GM10248 (cell line): ENCODE measurements around the gene UBR4.

Experiments
- CTCF ChIA-PET: fragments of 300-600 bp; sonication (Branson Sonifier 250); formaldehyde crosslinking; extraction: SDS; loops from one replicate; lab custom pipeline; 2021; ENCODE audit warnings: antibody characterized with exemption; lab: Yijun Ruan, JAX
- POLR2A ChIA-PET: fragments of 350-650 bp; sonication (Branson Sonifier 250); formaldehyde crosslinking; extraction: SDS; loops from one replicate; lab custom pipeline; 2020; ENCODE audit warnings: antibody characterized with exemption; lab: Yijun Ruan, JAX
- DNase-seq: peaks from one replicate; pipeline ENCODE4 v3.0.0; 2012; ENCODE audit errors: extremely low spot score
- TF ChIP-seq, protein P1 (sequence below): IDR thresholded peaks from 2 replicates; pipeline ENCODE4 v1.5.1; 2012; ENCODE audit warnings: mild to moderate bottlenecking, low read depth; ENCODE audit errors: extremely low read depth, missing control alignments, control extremely low read depth

The UBR4 gene

DNA sequence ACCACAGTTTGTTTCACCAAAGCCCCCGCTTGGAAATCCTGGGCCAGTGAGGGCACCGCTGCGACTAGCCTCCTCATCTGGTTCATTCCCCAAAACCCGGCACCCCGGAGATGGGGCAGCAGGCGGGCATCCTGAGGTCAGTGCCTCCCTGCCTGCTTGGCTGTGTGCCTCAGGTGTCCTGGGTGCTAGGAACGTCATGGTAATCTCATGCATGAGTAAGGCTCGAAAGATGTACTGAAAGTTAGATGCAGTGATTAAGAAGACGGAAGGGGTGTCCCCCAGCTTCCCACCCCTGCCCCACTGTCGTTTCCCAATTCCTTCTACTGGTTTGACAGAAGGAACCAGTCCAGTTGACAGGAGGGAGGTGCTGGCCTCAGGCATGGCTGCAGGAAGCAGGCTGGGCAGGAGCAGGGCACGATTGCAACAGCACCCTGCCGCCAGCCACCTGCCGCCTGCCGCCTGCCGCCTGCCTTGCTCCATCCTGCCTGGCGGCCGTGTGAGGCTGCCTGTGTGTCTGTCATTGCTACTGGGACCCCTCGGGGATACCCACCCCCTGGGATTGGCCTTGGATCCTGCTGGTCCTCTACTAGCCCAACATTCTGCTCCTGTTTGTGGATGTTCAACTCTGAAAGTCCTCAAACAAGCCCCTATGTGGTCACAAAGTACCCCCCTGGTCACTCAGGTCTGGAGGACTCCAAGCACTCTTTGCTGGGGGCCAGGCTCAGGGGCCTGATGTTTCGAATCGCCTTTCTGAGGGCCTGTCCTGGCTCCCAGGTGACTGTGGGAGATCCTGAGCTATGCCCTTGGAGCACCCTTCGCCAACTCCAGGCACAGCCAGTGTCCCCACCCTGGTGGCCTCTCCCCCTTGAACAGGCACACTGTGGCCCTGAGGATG, 180.6 kb downstream of the UBR4 start:
- no peak for DNase-seq
- POLR2A ChIA-PET, result no interaction called here
- CTCF ChIA-PET, result no interaction called here
- TF ChIP-seq, protein P1, sequence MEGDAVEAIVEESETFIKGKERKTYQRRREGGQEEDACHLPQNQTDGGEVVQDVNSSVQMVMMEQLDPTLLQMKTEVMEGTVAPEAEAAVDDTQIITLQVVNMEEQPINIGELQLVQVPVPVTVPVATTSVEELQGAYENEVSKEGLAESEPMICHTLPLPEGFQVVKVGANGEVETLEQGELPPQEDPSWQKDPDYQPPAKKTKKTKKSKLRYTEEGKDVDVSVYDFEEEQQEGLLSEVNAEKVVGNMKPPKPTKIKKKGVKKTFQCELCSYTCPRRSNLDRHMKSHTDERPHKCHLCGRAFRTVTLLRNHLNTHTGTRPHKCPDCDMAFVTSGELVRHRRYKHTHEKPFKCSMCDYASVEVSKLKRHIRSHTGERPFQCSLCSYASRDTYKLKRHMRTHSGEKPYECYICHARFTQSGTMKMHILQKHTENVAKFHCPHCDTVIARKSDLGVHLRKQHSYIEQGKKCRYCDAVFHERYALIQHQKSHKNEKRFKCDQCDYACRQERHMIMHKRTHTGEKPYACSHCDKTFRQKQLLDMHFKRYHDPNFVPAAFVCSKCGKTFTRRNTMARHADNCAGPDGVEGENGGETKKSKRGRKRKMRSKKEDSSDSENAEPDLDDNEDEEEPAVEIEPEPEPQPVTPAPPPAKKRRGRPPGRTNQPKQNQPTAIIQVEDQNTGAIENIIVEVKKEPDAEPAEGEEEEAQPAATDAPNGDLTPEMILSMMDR, result no peak

GRCh38 chr1:19028546-19029129, 181.4 kb downstream of the UBR4 start:
- DNase-seq, result no peak
- TF ChIP-seq, protein P1, result no peak
- ChIA-PET POLR2A (no interaction called here), CTCF (no interaction called here)

GRCh38 chr1:19028110-19028509, 182.0 kb downstream of the UBR4 start:
- ChIA-PET POLR2A (interaction anchor here (0.5 kb wide), 1 partner anchor 71 kb away, joined by 3 read pairs; the partner anchor contains the start of gene IFFO2), CTCF (no interaction called here)
- TF ChIP-seq, protein P1, result no peak
- DNase-seq, result no peak
